ENCODE results near the gene ING1.

DNA sequence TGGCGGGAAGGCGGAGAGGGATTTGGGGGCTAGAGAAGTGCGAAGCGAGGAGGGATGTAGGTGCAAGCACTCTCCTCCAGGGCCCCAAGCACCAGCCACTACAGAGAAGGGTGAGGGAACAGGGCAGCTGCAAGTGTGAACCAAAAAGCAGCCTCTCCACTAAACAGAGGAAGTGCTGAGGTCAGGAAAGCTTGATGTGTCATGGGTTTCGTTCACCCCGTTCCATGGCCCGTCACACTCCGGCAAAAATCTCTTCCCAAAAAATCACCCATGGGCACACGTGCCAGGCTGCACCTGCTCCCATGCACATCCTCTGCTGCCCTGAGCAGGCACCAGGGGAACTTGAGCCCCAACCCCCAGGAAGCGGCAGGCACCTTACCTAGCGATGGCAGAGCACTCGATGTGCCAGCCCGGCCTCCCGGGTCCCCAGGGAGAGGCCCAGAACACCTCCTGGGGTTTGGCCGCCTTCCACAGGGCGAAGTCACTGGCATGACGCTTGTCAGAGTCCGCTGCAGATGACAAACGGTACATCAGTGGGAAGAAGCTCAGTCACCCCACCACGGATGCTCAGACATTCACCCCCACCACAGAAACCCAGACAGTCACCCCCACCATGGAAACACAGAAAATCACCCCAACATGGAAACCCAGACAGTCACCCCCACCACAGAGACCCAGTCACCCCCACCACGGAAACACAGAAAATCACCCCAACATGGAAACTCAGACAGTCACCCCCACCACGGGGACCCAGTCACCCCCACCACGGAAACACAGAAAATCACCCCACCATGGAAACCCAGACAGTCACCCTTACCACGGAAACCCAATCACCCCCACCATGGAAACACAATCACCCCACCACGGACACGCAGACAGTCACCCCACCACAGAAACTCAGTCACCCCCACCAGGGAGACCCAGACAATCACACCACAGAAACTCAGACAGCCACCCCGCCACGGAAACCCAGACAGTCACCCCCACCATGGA lies 36.6 kb upstream of the ING1 start:
- TF ChIP-seq CTCF (optimal IDR thresholded peaks at IDR 0.05 in 1 of 3, IDR thresholded peaks at IDR 0.05 in 1 of 3, conservative IDR thresholded peaks at IDR 0.05 in 1 of 3; ENCODE audit: extremely low read depth in 1 of 3, insufficient read depth in 2 of 3, low read length in 3 of 3) (no peak), EZH2 (IDR thresholded peaks at IDR 0.05; ENCODE audit: low read length) (no peak)

Measured in keratinocyte (primary cell).